HG03558 (cell line): ENCODE results near the gene PERCC1.
"Not testable (repeated sequence)": the region's sequence is repeated elsewhere in the genome, so short reads cannot be mapped to it uniquely, and the experiment has no call there.

Experiments
- ATAC-seq: cut with Tn5 transposase; IDR thresholded peaks from one replicate; pipeline ENCODE4 v1.9.1; 2021; ENCODE audit warnings: moderate number of reproducible peaks; ENCODE audit not compliant: unreplicated experiment; ENCODE audit errors: extremely low read depth

The PERCC1 gene

DNA sequence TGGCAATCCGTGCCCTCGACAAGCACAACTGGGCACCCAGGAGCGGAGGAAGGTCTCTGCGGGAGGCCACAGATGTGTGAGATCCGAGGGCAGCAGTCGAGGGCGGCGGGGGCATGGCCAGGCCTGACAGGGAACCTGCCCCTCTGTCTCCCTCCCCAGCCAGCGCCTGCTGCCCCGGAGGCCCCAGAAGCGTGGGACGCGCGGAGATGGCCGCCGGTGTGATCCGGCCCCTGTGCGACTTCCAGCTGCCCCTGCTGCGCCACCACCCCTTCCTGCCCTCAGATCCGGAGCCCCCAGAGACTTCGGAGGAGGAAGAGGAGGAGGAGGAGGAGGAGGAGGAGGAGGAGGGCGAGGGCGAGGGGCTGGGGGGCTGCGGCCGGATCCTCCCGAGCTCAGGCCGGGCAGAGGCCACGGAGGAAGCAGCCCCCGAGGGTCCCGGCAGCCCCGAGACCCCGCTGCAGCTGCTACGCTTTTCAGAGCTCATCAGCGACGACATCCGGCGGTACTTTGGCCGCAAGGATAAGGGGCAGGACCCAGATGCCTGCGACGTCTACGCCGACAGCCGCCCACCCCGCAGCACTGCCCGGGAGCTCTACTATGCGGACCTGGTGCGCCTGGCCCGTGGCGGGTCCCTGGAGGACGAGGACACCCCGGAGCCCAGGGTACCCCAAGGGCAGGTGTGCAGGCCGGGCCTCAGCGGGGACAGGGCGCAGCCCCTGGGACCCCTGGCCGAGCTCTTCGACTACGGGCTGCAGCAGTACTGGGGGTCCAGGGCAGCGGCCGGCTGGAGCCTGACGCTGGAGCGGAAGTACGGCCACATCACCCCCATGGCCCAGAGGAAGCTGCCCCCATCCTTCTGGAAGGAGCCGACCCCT lies 1.7 kb downstream of the PERCC1 start:
- no peak for ATAC-seq

DNA sequence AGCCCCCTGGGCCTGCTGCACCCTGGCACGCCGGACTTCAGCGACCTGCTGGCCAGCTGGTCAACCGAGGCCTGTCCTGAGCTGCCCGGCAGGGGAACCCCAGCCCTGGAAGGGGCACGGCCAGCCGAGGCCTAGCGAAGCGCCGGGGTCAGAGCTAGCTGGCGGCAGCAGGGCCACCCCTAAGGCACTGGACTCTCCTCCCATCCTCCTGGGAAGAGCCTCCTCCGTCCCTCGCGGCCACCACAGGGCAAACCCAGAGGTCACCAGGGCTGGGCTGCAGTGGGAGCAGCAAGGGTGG lies 2.3 kb downstream of the PERCC1 start:
- ATAC-seq: no peak

DNA sequence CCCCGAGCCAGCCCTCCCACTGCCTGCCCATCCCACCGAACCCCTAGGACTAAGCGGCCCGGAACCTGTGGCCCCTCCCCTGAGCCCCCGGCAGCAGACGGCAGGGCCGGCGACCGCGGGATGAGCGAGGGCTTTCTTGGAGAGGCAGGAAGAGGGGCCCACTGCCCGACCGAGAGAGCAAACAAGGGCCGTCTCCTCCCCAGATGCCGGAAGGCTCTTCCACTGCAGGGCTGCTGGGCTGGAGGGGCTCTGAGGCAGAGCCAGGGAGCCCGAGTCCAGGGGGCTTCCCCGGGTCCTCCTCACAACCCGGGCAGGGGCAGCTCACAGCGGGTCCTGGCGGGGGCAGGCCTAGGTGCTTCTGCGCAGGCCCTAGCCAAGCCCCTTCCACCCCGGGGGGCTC lies 2.9 kb downstream of the PERCC1 start:
- no peak for ATAC-seq

DNA sequence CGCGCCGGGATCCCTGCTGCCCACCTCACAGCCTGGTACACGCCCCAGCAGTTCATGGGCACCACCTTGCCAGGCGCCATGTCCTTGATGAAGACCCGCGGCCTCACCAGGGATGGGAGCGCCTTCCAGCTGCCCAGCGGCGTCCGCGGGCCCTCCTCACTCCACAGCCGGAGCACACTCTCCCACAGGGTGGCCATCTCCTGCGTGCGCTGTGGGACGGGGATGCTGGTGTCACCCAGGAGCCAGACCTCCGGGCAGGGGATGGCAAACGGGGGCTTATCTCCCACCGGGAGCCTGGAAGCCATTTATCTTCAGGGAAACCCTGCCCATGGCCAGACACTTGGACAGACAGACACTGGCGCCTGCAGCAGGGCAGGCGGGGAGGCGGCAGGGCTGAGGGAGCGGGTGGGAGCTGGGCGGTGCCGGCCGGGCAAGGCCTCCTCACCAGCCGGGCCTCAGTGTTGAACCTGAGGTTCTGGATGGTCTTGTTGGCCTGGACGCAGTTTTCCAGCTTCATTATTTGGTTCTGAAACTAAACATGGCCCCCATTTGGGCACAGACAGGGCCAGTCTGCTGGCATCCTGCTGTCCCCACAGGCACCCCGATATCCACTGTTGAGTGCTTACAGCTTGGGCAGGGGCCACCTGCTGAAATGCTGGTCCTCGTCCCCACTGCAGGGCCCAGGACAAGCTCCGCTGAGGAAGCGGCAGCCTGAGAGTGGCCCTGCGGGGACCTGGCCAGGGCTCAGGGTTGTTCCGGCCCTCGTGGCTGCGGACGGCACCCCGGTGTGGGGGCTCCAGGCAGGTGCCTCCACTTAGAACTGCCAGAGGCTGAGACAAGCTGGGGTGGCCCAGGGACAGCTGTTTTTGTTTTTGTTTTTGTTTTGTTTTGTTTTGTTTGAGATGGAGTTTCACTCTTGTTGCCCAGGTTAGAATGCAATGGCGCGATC lies 4.0 kb downstream of the PERCC1 start:
- no peak for ATAC-seq

DNA sequence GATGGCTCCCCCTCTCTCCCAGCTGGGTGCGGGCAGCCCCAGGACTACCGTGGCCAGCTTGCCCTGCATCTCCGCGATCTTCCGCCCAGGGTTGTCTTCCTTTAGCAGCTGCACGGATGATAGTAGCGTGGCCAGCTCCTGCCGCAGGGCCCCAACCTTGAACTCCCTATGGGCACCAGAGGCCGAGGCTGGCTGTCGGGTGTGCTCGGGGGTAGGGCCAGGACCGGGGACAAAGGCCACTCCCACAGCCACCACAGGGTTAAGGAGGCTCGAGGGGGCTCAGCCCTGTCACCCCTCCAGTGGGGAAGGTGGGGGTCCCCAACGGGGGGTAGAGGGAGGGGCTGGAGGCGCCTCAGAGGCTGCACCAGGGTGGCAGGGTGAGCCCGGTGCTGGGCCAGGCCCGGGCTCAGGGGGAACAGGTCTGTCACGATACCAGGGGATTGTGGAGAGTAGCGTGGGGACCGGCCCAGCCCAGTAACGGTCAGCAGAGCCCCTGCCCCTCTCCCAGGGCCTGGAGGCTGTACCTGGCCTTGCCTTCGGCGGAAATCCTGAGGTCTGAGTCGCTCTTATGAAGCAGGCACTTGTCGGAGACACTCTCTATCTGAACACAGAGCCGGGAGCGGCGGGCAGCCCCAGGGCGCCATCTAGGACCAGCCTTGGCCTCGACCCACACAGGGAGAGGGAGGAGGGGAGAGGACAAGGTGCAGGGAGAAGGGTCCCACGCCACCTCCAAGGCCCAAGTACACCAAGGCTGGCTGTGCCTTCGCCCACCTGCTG lies 5.2 kb downstream of the PERCC1 start:
- no peak for ATAC-seq

DNA sequence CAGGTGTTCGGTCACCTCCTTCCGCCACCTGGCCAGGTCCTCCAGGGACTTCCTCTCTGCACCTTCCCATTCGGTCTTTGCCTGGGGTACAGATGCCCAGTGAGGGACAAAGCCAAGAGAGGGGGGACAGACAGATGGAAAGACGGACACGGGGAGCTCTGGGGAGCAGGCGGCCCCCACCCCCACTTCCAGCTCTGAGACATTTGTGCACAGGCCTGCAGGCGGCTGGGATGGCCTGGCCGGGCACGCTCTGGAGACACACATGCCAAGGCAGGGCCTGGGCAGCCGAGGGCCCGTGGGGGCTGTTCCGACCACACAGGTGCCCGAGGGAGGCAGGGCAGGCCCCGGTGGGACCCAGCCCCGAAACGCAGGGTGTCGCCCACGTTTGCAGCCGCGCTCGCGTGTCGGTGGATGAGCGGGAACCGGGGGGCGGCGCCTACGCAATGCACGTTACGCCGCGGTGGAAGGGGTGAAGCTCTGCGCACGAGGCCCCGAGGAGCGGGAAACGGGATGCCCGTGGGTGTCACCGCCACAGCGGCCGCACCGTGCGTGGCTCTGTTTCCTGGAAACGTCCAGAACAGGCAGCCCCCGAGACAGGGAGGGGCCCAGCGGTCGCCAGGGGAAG lies 6.0 kb downstream of the PERCC1 start:
- no peak for ATAC-seq

DNA sequence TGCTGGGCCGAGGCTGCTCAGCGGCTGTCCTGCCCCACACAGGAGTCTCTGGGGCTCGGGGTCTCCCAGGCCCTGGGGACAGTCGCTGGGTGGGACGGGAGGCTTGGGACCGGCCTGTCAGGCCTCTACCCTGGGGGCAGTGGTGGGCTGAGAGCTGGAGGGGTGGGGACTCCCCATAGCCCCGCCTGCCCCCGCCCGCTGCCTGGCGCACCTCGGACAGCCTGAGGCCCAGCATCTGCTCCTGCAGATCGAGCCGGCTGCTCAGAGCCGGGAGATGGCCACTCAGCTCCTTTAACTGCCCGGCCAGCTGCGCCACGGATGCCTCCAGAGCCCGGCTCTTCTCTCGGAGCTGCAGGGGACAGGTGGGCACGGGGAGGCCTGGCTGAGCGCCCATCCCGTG lies 6.7 kb downstream of the PERCC1 start:
- no peak for ATAC-seq

DNA sequence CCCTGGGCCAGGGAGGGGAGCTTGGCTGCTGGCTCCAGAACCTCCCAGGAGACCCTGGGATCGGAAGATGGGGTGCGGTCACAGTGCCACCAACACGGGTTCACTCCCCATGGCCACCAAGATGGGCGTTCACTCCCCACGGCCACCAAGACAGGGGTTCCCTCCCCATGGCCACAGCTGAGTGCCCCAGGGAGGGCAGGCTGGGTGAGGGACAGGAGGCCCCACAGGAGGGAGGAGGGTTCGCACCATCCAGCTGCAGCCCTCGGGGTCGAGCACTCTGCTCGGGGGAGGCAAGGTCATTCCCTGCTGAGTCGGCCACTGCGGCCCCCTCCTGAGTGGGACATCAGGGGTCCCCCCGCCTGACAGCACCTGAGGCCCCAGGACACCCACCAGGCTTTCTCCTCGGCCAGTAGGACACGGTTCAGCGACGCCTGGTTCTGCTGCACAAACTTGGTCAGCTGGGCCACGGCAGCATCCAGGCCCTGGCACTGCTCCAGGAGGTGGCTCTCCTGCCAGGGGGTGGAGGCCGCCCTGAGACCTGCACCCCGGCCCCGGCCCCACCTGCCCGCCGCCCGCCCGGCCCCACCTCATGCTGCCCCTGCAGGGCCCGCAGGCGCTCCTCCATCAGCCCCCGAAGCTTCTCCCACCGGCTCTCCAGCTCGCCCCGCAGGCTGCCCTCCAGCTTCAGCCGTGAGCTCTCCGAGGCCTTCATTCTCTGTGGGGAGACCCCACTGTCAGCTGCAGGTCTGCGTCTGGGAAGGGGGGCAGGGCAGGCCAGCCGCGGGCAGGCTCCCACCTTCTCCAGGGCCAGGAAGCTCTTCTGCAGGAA lies 7.6 kb downstream of the PERCC1 start:
- ATAC-seq: no peak

DNA sequence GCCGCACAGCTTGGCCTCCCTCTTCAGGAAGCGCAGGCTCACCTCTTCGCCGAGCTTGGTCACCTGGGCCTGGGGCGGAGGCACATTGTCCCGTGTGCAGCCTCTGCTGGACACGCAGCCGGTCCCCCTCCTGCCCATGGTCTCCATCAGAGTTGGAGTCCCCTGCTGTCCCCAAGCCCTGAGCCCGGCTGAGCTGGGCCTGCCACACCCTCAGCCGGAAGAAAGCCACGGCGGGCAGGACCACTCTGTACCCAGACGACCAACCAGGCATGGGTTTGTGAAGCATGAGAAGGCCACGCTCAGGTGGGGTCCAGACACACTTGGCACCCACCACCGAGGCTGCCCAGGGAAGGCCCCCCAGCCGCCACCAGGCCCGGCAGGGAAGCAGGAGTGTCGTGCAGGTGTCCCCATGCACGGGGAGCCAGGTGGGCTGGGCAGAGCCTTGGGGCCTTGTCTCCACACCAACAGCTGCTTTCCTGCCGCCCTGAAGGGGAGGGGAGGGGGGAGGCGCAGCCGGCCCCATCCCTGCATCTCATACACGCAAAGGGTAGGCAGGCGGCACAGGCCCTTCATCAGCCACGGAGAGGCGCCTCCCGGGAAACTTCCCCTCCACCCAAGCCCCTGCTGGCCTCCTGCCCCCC lies 8.3 kb downstream of the PERCC1 start:
- no peak for ATAC-seq

DNA sequence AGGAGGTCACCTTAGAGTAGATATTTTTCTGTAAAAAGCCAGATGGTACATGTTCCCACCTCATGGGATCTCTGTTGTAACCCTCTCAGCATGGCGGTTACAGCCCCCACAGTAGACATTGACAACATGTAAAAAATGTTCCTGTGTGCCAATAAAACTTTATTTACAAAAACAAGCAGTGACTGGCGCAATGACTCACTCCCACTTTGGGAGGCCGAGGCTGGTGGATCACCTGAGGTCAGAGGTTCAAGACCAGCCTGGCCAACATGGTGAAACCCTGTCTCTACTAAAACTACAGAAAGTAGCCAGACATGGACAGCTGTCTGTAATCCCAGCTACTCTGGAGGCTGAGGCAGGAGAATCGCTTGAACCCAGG lies 8.8 kb downstream of the PERCC1 start:
- ATAC-seq: not testable (repeated sequence)

DNA sequence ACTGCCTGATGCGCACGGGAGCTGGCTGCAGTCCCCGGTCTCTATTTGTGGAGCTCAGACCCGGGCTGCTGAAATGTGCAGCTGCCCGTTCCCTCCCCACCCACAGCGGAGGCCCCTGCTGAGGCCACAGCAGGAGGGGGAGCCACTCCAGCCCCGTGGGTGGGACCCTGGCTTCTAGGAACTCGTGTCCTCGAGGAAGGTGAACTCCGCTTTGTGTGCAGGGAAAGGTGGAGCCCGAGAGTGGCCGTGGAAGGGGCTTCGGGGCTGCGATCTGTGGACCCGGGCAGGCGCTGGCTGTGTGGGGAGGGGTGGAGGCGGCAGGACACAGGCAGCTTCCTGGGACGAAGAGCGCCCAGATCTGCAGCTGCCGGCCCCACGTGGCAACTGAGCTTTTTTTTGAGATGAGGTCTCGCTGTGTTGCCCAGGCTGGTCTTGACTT lies 10.5 kb downstream of the PERCC1 start:
- no peak for ATAC-seq

DNA sequence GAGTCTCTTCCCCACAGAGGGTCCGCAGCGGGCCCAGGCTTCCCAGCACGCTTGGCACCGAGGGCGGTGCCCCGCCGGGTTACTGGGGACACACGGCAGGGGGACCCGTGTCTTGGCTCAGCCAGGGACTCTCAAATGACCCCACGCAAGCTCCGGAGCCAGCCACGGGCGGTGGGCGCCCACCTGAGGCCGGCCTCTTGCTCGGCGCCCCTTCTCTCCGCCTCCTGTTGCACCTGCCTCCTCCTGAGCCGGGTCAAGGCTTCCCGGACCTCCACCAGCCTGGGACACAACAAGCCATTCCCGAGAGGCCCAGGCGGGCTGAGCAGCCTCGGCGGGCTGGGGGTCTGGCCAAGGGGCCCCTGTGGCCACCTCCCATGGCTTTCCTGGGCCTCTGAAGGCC lies 11.8 kb downstream of the PERCC1 start:
- ATAC-seq: no peak

DNA sequence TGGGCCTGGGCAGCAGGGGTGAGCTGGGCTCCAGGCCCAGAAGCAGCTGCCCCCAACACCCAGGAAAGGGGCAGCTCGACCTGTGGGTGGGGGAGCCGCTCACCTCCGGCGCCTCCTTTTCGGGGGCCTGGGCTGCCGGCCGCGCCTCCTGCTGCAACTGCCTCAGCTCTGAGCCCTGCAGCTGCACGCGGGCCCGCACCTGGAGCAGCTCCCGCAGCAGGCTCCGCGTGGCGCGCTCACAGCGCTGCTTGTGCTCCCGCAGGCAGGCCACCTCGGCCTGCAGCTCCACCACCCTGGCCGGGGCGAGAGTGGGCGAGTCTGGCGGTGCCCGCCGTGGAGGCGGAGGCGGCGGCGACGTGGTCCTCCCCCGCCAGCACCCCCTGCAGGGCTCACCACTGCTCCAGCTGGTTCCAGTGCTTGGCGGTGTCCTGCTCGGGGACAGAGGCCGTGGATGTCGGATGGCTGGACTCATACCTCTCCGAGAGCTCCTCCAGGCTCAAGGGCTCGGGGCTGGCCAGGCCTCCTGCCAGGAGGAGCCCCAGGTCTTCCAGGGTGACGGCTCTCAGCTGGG lies 12.6 kb downstream of the PERCC1 start:
- no peak for ATAC-seq

DNA sequence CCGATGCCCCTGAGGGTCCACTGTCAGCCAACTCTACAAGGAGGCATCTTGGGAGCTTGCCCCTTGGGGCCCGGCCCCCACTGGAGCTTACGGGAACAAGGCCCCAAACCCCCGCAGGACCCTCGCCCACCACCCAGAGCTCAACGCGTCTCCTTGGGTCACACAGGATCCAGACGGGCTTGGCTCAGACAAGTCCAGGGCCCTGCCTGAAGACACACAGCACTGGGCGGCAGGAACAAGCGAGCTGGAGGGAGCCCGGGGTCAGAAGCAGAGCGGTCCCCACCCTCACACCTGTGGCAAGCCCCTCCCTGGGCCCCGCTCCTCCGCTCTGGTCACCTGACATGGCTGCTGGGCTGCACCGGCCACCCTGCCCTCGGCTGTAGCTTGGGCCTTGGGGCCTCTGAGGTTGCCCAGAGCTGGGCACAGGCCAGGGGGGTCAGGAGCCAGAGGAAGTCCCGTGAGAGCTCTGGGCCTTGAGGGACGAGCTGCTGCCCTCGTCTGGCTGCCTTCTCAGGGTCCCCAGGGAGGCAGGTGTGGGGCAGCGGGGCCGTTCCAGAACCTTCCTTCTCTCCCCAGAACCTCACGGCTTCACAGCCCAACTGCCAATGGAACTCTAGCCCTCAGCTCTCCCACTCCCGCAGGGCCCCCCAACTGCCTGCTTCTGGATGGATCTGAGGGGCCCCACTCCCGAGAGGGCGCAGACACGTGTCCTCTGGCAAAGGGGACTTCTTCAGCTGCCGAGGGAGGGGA lies 13.3 kb downstream of the PERCC1 start, which contains the start of gene CCDC154:
Gene CCDC154 (minus strand): TSS at position 577 of the 750 bp plus-strand sequence. CDS start 234 bp downstream, at position 343.
- ATAC-seq: no peak

DNA sequence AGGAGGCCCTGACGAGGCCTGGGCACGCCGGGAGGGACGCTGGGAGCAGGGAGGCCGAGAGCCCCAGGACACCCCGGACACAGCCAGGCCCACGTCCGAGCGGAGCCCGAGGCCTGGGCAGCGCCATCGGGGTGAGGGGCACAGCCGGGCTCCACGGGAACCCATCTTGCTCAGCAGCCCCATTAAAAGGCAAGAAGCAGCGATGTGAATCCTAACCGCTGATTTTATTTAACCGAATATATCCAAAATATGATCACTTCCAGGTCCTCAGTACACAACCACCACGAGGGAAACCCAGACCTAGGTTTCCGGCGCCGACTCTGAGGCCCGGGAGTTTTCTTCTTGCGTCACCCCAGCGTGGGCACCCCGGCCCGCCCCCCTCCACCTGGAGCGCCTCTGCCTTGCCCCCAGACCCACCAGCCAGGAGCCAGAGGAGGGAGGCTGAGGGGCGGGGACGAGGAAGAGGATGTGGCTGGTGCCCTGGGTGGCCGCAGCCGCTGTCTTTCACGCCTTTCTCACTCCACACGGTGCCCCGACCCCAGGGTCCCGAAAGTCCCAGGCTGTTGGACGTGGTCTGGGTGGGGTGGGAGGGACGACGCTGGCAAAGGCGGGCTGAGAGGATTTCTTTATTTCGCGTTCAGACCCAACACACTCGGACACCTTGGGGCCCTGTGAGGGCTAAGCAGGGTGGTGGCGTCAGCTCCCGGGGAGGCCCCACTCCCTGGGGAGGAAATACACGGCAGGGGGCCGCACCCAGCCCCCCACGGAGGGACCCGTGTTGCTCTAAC lies 14.0 kb downstream of the PERCC1 start:
- ATAC-seq: no peak

DNA sequence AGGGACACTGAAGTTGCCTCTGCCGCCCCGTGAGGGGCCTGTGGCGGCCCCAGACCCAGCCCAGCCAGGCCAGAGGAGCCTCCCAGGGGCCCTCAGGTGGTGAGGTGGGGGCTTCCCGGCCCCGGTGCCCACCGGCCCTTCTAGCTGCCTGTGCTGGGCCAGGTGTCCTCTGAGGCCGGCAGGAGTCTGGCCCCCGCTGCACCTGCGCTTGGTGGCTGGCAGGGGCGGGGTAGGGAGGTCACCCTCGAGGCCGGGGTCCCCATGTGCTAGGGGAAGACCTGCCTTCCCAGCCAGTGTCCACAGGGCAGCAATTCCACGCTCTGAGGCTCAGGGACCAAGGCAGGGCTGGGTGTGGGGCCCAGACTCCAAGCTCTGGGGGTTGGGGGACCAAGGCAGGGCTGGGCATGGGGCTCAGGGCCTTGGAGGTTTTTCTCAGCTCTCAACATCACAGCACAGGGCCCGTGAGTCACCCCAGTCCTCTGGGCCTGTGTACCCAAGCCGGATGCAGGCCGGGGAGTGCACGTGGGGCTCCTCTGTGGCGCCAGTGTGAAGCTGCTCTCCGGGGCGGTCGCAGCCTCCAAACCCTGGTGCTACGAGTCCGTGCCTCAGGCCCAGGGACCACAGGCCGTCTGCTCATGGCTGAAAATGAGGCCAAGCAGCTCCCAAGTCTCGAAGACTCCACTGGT lies 14.8 kb downstream of the PERCC1 start:
- no peak for ATAC-seq
